Measurements from ENCODE around the gene APEX1.
"Not testable (repeated sequence)": the region's sequence is repeated elsewhere in the genome, so short reads cannot be mapped to it uniquely, and the experiment has no call there.

Gene APEX1

GRCh38 chr14:20435582-20436362 lies 19.3 kb upstream of the APEX1 start, which contains the start of gene KLHL33:
TSS of gene KLHL33 (minus strand) at chr14:20436166. CDS start at chr14:20435811, 355 bp downstream.
- DNase-seq (ENCODE audit: low spot score) = no peak

GRCh38 chr14:20436363-20436755 lies 18.7 kb upstream of the APEX1 start:
- no peak for DNase-seq (ENCODE audit: low spot score)

GRCh38 chr14:20438664-20439063 lies 16.4 kb upstream of the APEX1 start:
- DNase-seq (ENCODE audit: low spot score) = no peak

- DNase-seq (ENCODE audit: low spot score) = no peak
These were observed 14.6 kb upstream of the APEX1 start for GRCh38 chr14:20440465-20440864.

GRCh38 chr14:20440882-20441281 lies 14.1 kb upstream of the APEX1 start:
- DNase-seq (ENCODE audit: low spot score) = no peak

GRCh38 chr14:20441461-20441860 lies 13.6 kb upstream of the APEX1 start:
- no peak for DNase-seq (ENCODE audit: low spot score)

GRCh38 chr14:20443650-20444049 lies 11.4 kb upstream of the APEX1 start:
- not testable (repeated sequence) for DNase-seq (ENCODE audit: low spot score)

GRCh38 chr14:20446889-20447288 lies 8.1 kb upstream of the APEX1 start:
- no peak for DNase-seq (ENCODE audit: low spot score)

- not testable (repeated sequence) for DNase-seq (ENCODE audit: low spot score)
These were observed 2.2 kb upstream of the APEX1 start for GRCh38 chr14:20452831-20453230.

- no peak for DNase-seq (ENCODE audit: low spot score)
These were observed 602 bp downstream of the APEX1 start for GRCh38 chr14:20455355-20456300.

- no peak for DNase-seq (ENCODE audit: low spot score)
These were observed 1.9 kb downstream of the APEX1 start for GRCh38 chr14:20456971-20457370.

- DNase-seq (ENCODE audit: low spot score) = no peak
These were observed 3.2 kb downstream of the APEX1 start for GRCh38 chr14:20458031-20458789.

GRCh38 chr14:20460458-20461224 lies 5.6 kb downstream of the APEX1 start:
- no peak for DNase-seq (ENCODE audit: low spot score)

- DNase-seq (ENCODE audit: low spot score) = peak; percentile 100
These were observed 6.5 kb downstream of the APEX1 start, which contains the start of gene PIP4P1 for GRCh38 chr14:20461225-20462141. TSS of gene PIP4P1 (minus strand) at chr14:20461434. CDS start at chr14:20461325, 109 bp downstream.

- DNase-seq (ENCODE audit: low spot score) = no peak
These were observed 13.8 kb downstream of the APEX1 start for GRCh38 chr14:20468764-20469241.

GRCh38 chr14:20469242-20469889 lies 14.3 kb downstream of the APEX1 start, which contains the start of gene PNP:
TSS of gene PNP (plus strand) at chr14:20469406. CDS start at chr14:20469525, 119 bp downstream.
- peak; percentile 95 for DNase-seq (ENCODE audit: low spot score)

GRCh38 chr14:20469890-20470602 lies 15.0 kb downstream of the APEX1 start:
- DNase-seq (ENCODE audit: low spot score) = peak; percentile 61

- DNase-seq (ENCODE audit: low spot score) = no peak
These were observed 15.5 kb downstream of the APEX1 start for GRCh38 chr14:20470603-20470901.
